ENCODE results near the gene RNF175.
"Not testable (repeated sequence)": the region's sequence is repeated elsewhere in the genome, so short reads cannot be mapped to it uniquely, and the experiment has no call there.

Gene RNF175

GRCh38 chr4:153666505-153666904 lies 93.3 kb downstream of the RNF175 start:
- H3K4me3 ChIP-seq (ENCODE audit: control insufficient read depth in 1 of 7, extremely low read depth in 1 of 7, insufficient read depth in 4 of 7, low read depth in 2 of 7, low read length in 6 of 7); H3K27me3 ChIP-seq (replicated peaks in 2 of 5; ENCODE audit: control insufficient read depth in 4 of 5, insufficient read depth in 5 of 5, low read length in 4 of 5); CTCF ChIA-PET; H3K9me3 ChIP-seq (ENCODE audit: control extremely low read depth in 1 of 5, control insufficient read depth in 4 of 5, insufficient read depth in 2 of 5, low read depth in 1 of 5, low read length in 4 of 5); H3K27ac ChIP-seq (ENCODE audit: insufficient read depth in 1 of 2, low read depth in 1 of 2, low read length in 2 of 2, poor library complexity in 1 of 2, severe bottlenecking in 2 of 2); DNase-seq; H3K4me1 ChIP-seq (ENCODE audit: control extremely low read depth in 1 of 4, control insufficient read depth in 4 of 4, insufficient read depth in 4 of 4, low read length in 3 of 4); H3K36me3 ChIP-seq (ENCODE audit: control insufficient read depth in 4 of 4, insufficient read depth in 4 of 4, low read length in 3 of 4); POLR2A ChIA-PET: not testable (repeated sequence)
- 100% methylated on average over 1 of the region's 1 CpG for WGBS (ENCODE audit: insufficient coverage)

- ChIA-PET CTCF (interaction anchor here (1.0 to 1.6 kb wide), 2 partner anchors 10 to 29 kb away, joined by 3 to 5 read pairs; no protein-coding TSS in a partner anchor), POLR2A (no interaction called here)
- H3K27ac ChIP-seq (ENCODE audit: insufficient read depth in 1 of 2, low read depth in 1 of 2, low read length in 2 of 2, poor library complexity in 1 of 2, severe bottlenecking in 2 of 2), result no peak overlapping the region
- no peaks in the 10 kb centered on the region for H3K36me3 ChIP-seq (ENCODE audit: control insufficient read depth in 4 of 4, insufficient read depth in 4 of 4, low read length in 3 of 4)
- H3K4me3 ChIP-seq (ENCODE audit: control insufficient read depth in 1 of 7, extremely low read depth in 1 of 7, insufficient read depth in 4 of 7, low read depth in 2 of 7, low read length in 6 of 7), result no peak overlapping the region
- 100% methylated on average over 1 of the region's 1 CpG for WGBS (ENCODE audit: insufficient coverage)
- H3K27me3 ChIP-seq (replicated peaks in 2 of 5; ENCODE audit: control insufficient read depth in 4 of 5, insufficient read depth in 5 of 5, low read length in 4 of 5), result peaks cover 0 to 1% (median 0%) of the 10 kb centered on the region in 5 experiments
- H3K4me1 ChIP-seq (ENCODE audit: control extremely low read depth in 1 of 4, control insufficient read depth in 4 of 4, insufficient read depth in 4 of 4, low read length in 3 of 4), result peaks cover 4 to 14% (median 9%) of the 10 kb centered on the region in 4 experiments
- peaks cover 0 to 3% (median 0%) of the 10 kb centered on the region in 5 experiments for H3K9me3 ChIP-seq (ENCODE audit: control extremely low read depth in 1 of 5, control insufficient read depth in 4 of 5, insufficient read depth in 2 of 5, low read depth in 1 of 5, low read length in 4 of 5)
- no peak for DNase-seq
Observed at GRCh38 chr4:153663667-153664066, 96.2 kb downstream of the RNF175 start.

GRCh38 chr4:153661908-153662307 lies 97.9 kb downstream of the RNF175 start:
- no peak overlapping the region for H3K27ac ChIP-seq (ENCODE audit: insufficient read depth in 1 of 2, low read depth in 1 of 2, low read length in 2 of 2, poor library complexity in 1 of 2, severe bottlenecking in 2 of 2)
- H3K27me3 ChIP-seq (replicated peaks in 2 of 5; ENCODE audit: control insufficient read depth in 4 of 5, insufficient read depth in 5 of 5, low read length in 4 of 5), result peaks cover 0 to 1% (median 0%) of the 10 kb centered on the region in 5 experiments
- WGBS (ENCODE audit: insufficient coverage), result 100% methylated on average over 1 of the region's 1 CpG
- CTCF ChIA-PET, result no interaction called here
- H3K4me3 ChIP-seq (ENCODE audit: control insufficient read depth in 1 of 7, extremely low read depth in 1 of 7, insufficient read depth in 4 of 7, low read depth in 2 of 7, low read length in 6 of 7), result no peak overlapping the region
- H3K36me3 ChIP-seq (ENCODE audit: control insufficient read depth in 4 of 4, insufficient read depth in 4 of 4, low read length in 3 of 4), result no peaks in the 10 kb centered on the region
- peaks cover 4 to 17% (median 10%) of the 10 kb centered on the region in 4 experiments for H3K4me1 ChIP-seq (ENCODE audit: control extremely low read depth in 1 of 4, control insufficient read depth in 4 of 4, insufficient read depth in 4 of 4, low read length in 3 of 4)
- peaks cover 0 to 3% (median 0%) of the 10 kb centered on the region in 5 experiments for H3K9me3 ChIP-seq (ENCODE audit: control extremely low read depth in 1 of 5, control insufficient read depth in 4 of 5, insufficient read depth in 2 of 5, low read depth in 1 of 5, low read length in 4 of 5)
- POLR2A ChIA-PET, result no interaction called here
- no peak for DNase-seq

GRCh38 chr4:153661215-153661822 lies 98.5 kb downstream of the RNF175 start:
- Histone ChIP-seq H3K9me3 (ENCODE audit: control extremely low read depth in 1 of 5, control insufficient read depth in 4 of 5, insufficient read depth in 2 of 5, low read depth in 1 of 5, low read length in 4 of 5) (peaks cover 0 to 3% (median 0%) of the 10 kb centered on the region in 5 experiments), H3K27me3 (replicated peaks in 2 of 5; ENCODE audit: control insufficient read depth in 4 of 5, insufficient read depth in 5 of 5, low read length in 4 of 5) (peaks cover 0 to 1% (median 0%) of the 10 kb centered on the region in 5 experiments), H3K4me1 (ENCODE audit: control extremely low read depth in 1 of 4, control insufficient read depth in 4 of 4, insufficient read depth in 4 of 4, low read length in 3 of 4) (peaks cover 4 to 21% (median 13%) of the 10 kb centered on the region in 4 experiments), H3K27ac (ENCODE audit: insufficient read depth in 1 of 2, low read depth in 1 of 2, low read length in 2 of 2, poor library complexity in 1 of 2, severe bottlenecking in 2 of 2) (no peak overlapping the region), H3K4me3 (ENCODE audit: control insufficient read depth in 1 of 7, extremely low read depth in 1 of 7, insufficient read depth in 4 of 7, low read depth in 2 of 7, low read length in 6 of 7) (no peak overlapping the region), H3K36me3 (ENCODE audit: control insufficient read depth in 4 of 4, insufficient read depth in 4 of 4, low read length in 3 of 4) (no peaks in the 10 kb centered on the region)
- DNase-seq, result peak in 2 of 3 donors; percentile 58 to 62
- POLR2A ChIA-PET, result no interaction called here
- WGBS (ENCODE audit: insufficient coverage), result no CpG with 5 or more reads among the region's 6 CpGs
- CTCF ChIA-PET, result interaction anchor here (1.1 kb wide), 1 partner anchor 10 kb away, joined by 3 read pairs; no protein-coding TSS in a partner anchor
